Hepatocyte (in vitro differentiated cells): ENCODE results near the gene TBCD. TPM values are rescaled to one million over a fixed set of nuclear protein-coding genes. Genes with fewer than 3 reads are reported as not detected.

Source experiments
- DNase-seq: peaks from one replicate; pipeline ENCODE4 v3.0.0-alpha.2; 2016; ENCODE audit warnings: low spot score
- H2AFZ ChIP-seq: fragments of 200-600 bp; sonication (generic); 2 replicates; pipeline ENCODE4 v1.6.0; 2016; ENCODE audit warnings: antibody characterized with exemption, mild to moderate bottlenecking
- H3K27ac ChIP-seq: fragments of 200-600 bp; sonication (generic); 2 replicates; pipeline ENCODE4 v1.5.1; 2016; ENCODE audit warnings: mild to moderate bottlenecking
- H3K27me3 ChIP-seq: fragments of 200-600 bp; sonication (generic); 2 replicates; pipeline ENCODE4 v1.6.1; 2016
- H3K36me3 ChIP-seq: fragments of 200-600 bp; sonication (generic); replicated peaks from 2 replicates; pipeline ENCODE4 v1.5.1; 2016; ENCODE audit warnings: low read depth; ENCODE audit not compliant: insufficient read depth
- H3K4me1 ChIP-seq: fragments of 200-600 bp; sonication (generic); 2 replicates; pipeline ENCODE4 v1.5.1; 2016; ENCODE audit warnings: mild to moderate bottlenecking, moderate library complexity; ENCODE audit not compliant: insufficient read depth
- H3K4me2 ChIP-seq: fragments of 200-600 bp; sonication (generic); 2 replicates; pipeline ENCODE4 v1.6.0; 2016
- H3K4me3 ChIP-seq: fragments of 200-600 bp; sonication (generic); 2 replicates; pipeline ENCODE4 v1.5.1; 2016; ENCODE audit warnings: mild to moderate bottlenecking
- H3K79me2 ChIP-seq: fragments of 200-600 bp; sonication (generic); 2 replicates; pipeline ENCODE4 v1.6.0; 2017; ENCODE audit warnings: mild to moderate bottlenecking
- H3K9me2 ChIP-seq: fragments of 200-600 bp; sonication (generic); replicated peaks from 2 replicates; pipeline ENCODE4 v1.6.0; 2017; ENCODE audit warnings: mild to moderate bottlenecking; ENCODE audit not compliant: insufficient read depth
- H3K9me3 ChIP-seq: fragments of 200-600 bp; sonication (generic); 2 replicates; pipeline ENCODE4 v1.5.1; 2016; ENCODE audit warnings: low read depth, mild to moderate bottlenecking
- H4K20me1 ChIP-seq: fragments of 200-600 bp; sonication (generic); 2 replicates; pipeline ENCODE4 v1.6.0; 2016; ENCODE audit warnings: mild to moderate bottlenecking; ENCODE audit not compliant: insufficient read depth, poor library complexity, severe bottlenecking
- EZH2 ChIP-seq: fragments of 200-600 bp; sonication (generic); IDR thresholded peaks from 2 replicates; pipeline ENCODE4 v1.6.1; 2016; ENCODE audit warnings: antibody characterized with exemption, mild to moderate bottlenecking, borderline replicate concordance
- EZH2phosphoT487 ChIP-seq: fragments of 200-600 bp; sonication (generic); IDR thresholded peaks from one replicate; pipeline ENCODE4 v1.6.1; 2018; ENCODE audit warnings: antibody characterized with exemption, mild to moderate bottlenecking, low read depth, moderate library complexity; ENCODE audit not compliant: unreplicated experiment, severe bottlenecking
- WGBS: methylation state at CpG from one replicate; pipeline ENCODE4 v1.1.6; 2016; ENCODE audit warnings: low lambda C conversion rate; ENCODE audit errors: missing lambda C conversion rate; 5-methylcytosine and 5-hydroxymethylcytosine counted together
- polyA plus RNA-seq: library from polyadenylated mRNA; unstranded; fragments of >200 nt; fragmentation: Nextera tagmentation; extraction: Ambion mirVana; gene quantifications from 2 replicates; pipeline ENCODE4 v1.2.1, GENCODE V29; 2016
- total RNA-seq: library from RNA; depleted of rRNA; stranded (reverse); fragments of >200 nt; gene quantifications from 2 replicates; pipeline ENCODE4 v1.2.3, GENCODE V29; 2014
- TF ChIP-seq, protein P1 (sequence below): fragments of 200-600 bp; sonication (generic); IDR thresholded peaks from 2 replicates; pipeline ENCODE4 v1.5.1; 2016; ENCODE audit warnings: antibody characterized with exemption, mild to moderate bottlenecking; ENCODE audit not compliant: poor library complexity

The TBCD gene
- total and polyA plus RNA-seq, 2 experiments from 2014 or later, result 24.5 to 41.5 TPM

DNA sequence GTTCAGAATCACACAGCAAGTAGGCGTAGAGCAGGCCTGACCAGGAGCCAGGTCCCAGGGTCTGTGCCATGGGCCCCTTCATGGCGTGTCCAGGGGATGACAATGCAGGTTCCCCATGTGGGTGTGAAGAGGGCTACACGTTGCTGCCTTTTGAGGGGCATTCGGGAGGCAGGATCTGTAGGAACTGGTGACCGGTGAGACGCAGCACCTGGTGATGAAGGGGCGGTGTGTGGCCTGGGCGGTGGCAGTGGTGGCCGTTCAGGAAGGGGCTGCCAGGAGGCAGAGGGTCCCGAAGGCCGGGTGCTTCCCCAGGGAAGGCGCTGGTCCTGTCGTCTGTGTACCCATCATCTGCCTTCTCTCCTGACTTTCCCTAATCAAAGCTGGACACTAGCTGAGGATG is 53.4 kb downstream of the TBCD start:
- DNase-seq, result no peak
- H4K20me1 ChIP-seq, result no peaks in the 10 kb centered on the region
- no peaks in the 10 kb centered on the region for H3K9me3 ChIP-seq
- H3K27ac ChIP-seq, result no peak overlapping the region
- no peaks in the 10 kb centered on the region for H3K27me3 ChIP-seq
- H3K36me3 ChIP-seq, result no peaks in the 10 kb centered on the region
- H3K79me2 ChIP-seq, result no peaks in the 10 kb centered on the region
- no peak overlapping the region for H3K4me2 ChIP-seq
- 96% methylated on average over 13 of the region's 13 CpGs for WGBS
- no peaks in the 10 kb centered on the region for H3K4me1 ChIP-seq
- no peak for TF ChIP-seq EZH2phosphoT487
- TF ChIP-seq EZH2, result no peak
- TF ChIP-seq, protein P1, sequence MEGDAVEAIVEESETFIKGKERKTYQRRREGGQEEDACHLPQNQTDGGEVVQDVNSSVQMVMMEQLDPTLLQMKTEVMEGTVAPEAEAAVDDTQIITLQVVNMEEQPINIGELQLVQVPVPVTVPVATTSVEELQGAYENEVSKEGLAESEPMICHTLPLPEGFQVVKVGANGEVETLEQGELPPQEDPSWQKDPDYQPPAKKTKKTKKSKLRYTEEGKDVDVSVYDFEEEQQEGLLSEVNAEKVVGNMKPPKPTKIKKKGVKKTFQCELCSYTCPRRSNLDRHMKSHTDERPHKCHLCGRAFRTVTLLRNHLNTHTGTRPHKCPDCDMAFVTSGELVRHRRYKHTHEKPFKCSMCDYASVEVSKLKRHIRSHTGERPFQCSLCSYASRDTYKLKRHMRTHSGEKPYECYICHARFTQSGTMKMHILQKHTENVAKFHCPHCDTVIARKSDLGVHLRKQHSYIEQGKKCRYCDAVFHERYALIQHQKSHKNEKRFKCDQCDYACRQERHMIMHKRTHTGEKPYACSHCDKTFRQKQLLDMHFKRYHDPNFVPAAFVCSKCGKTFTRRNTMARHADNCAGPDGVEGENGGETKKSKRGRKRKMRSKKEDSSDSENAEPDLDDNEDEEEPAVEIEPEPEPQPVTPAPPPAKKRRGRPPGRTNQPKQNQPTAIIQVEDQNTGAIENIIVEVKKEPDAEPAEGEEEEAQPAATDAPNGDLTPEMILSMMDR, result no peak
- H2AFZ ChIP-seq, result no peak overlapping the region
- no peak overlapping the region for H3K4me3 ChIP-seq
- no peaks in the 10 kb centered on the region for H3K9me2 ChIP-seq

DNA sequence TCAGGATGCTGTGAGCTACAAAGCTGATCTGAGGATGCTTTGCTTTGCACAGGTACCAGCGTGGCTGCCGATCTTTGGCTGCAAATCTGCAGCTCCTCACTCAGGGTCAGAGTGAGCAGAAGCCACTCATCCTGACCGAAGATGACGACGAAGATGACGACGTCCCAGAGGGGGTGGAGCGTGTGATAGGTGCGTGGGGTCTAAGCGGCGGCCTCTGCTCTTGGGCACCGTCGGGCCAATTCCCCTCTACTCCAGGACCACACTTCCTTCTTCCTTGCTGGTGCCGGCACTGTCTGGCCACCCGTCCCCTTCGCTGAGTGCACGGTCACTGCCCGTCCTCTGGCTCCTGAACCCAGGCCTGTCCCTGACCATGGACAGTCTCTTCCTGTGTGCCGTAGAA is 54.0 kb downstream of the TBCD start:
- H4K20me1 ChIP-seq, result no peaks in the 10 kb centered on the region
- no peak overlapping the region for H3K4me3 ChIP-seq
- no peak overlapping the region for H3K4me2 ChIP-seq
- H3K27ac ChIP-seq, result no peak overlapping the region
- H3K79me2 ChIP-seq, result no peaks in the 10 kb centered on the region
- no peak for DNase-seq
- WGBS, result 83% methylated on average over 14 of the region's 19 CpGs
- no peaks in the 10 kb centered on the region for H3K4me1 ChIP-seq
- no peak overlapping the region for H2AFZ ChIP-seq
- no peaks in the 10 kb centered on the region for H3K9me3 ChIP-seq
- no peaks in the 10 kb centered on the region for H3K36me3 ChIP-seq
- no peaks in the 10 kb centered on the region for H3K27me3 ChIP-seq
- no peaks in the 10 kb centered on the region for H3K9me2 ChIP-seq
- no peak for TF ChIP-seq EZH2phosphoT487
- TF ChIP-seq, protein P1, result no peak
- TF ChIP-seq EZH2, result no peak

DNA sequence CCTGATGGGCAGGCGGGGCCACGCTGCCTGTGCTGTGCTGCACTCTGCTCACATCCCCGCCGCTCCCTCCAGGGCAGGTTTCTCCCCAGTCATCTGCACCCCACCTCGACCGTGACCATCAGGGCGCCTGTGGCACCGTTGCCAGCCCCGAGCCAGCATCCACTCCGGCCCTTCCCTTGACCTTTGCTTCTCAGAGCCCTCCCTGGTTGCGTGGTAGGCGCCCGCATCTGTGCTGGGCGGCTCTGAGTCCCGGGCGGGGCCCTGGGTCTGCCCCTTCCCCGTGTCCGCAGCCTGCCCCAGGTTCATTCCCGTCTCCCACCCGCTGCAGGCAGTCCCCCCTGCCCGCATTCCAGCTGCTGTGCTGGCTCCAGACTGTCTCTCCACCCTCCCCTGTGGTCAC is 54.8 kb downstream of the TBCD start:
- Histone ChIP-seq H3K9me3 (no peaks in the 10 kb centered on the region), H3K4me2 (no peak overlapping the region), H3K27me3 (no peaks in the 10 kb centered on the region), H3K4me3 (no peak overlapping the region), H3K9me2 (no peaks in the 10 kb centered on the region), H3K4me1 (no peaks in the 10 kb centered on the region), H3K27ac (no peak overlapping the region), H3K79me2 (no peaks in the 10 kb centered on the region), H2AFZ (no peak overlapping the region), H3K36me3 (no peaks in the 10 kb centered on the region), H4K20me1 (no peaks in the 10 kb centered on the region)
- DNase-seq, result no peak
- 89% methylated on average over 20 of the region's 21 CpGs for WGBS
- no peak for TF ChIP-seq EZH2phosphoT487
- TF ChIP-seq, protein P1, result no peak
- TF ChIP-seq EZH2, result no peak

DNA sequence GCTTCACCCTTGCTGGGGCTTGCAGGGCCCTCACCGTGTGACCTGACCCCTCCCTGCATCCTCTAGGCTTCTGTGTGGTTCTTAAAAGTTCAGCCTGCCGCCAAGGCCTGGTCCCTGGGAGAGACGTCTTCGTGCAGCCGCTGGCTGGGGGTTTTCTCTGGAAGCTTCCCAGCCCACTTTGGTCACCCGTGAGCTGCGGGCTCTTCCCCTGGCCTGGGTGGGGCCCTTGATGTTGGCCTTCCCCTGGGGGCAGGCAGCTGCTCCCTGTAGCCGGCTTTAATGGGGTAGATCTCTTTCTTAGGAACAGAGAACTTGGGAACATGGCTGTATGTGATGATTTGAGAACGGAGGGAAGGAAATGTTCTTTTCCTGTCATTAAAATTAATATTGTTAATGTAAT is 55.2 kb downstream of the TBCD start:
- H3K36me3 ChIP-seq, result no peaks in the 10 kb centered on the region
- 72% methylated on average over 9 of the region's 9 CpGs for WGBS
- no peaks in the 10 kb centered on the region for H4K20me1 ChIP-seq
- H3K27ac ChIP-seq, result no peak overlapping the region
- TF ChIP-seq EZH2phosphoT487 (no peak), EZH2 (no peak)
- TF ChIP-seq, protein P1, result no peak
- no peak overlapping the region for H3K4me2 ChIP-seq
- H3K4me1 ChIP-seq, result no peaks in the 10 kb centered on the region
- DNase-seq, result no peak
- H3K9me2 ChIP-seq, result no peaks in the 10 kb centered on the region
- no peaks in the 10 kb centered on the region for H3K79me2 ChIP-seq
- H3K9me3 ChIP-seq, result no peaks in the 10 kb centered on the region
- no peak overlapping the region for H3K4me3 ChIP-seq
- no peak overlapping the region for H2AFZ ChIP-seq
- no peaks in the 10 kb centered on the region for H3K27me3 ChIP-seq
